Measurements from ENCODE around the gene CIAO2A. TPM values are rescaled to one million over a fixed set of nuclear protein-coding genes. Genes with fewer than 3 reads are reported as not detected.

The CIAO2A gene
- total RNA-seq, 1 experiment from 2014 or later = 74.4 TPM

DNA sequence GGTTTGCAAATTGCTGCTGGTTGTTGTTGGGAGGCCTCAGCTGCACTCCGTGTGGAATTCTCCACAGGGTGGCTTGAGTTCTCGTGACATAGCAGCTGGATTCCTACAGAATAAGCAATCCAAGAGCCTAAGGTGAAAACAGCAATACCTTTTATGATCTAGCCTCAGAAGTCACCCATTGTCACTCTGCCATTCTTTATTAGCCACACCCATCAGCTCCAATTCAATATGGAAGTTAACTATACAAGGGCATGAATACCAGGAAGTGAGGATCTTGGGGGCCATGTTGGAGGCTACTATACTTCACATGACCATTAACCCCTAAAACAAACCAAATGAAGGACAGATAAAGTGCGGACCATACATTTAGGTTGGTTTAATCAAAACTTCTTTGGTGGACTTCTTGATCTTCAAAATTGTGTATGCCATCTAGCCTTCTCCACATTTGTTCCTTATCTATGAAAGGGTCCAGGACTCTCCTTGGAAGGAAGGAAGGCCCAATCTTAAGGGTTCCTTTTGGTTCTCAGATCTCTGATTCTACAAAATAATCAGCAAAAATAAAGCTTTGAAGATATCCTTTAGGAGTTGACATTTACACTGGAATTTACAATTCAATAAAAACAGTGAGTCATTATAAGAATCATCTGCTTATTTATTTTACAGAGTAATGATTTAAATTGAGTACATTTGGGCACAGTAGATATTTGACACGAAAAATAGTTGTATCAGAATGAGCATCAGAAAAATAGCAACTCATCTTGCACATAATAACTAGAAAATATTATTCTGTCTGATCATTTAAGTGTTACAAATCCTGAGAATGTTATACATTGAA lies 21.5 kb downstream of the CIAO2A start:
- Histone ChIP-seq H3K4ac (ENCODE audit: low read depth, low read length) (no peak overlapping the region), H3K79me2 (ENCODE audit: insufficient read depth, low read length) (no peaks in the 10 kb centered on the region), H3K79me1 (ENCODE audit: insufficient read depth, low read depth, low read length, poor library complexity, severe bottlenecking) (no peaks in the 10 kb centered on the region), H3K9ac (ENCODE audit: extremely low read depth, insufficient read length, low read length) (no peak overlapping the region), H4K8ac (replicated peaks; ENCODE audit: insufficient read length, low read depth, low read length) (no peak overlapping the region), H2BK12ac (ENCODE audit: insufficient read length, low read depth, low read length) (no peak overlapping the region), H3K9me3 (ENCODE audit: control insufficient read depth, low read depth, low read length) (no peaks in the 10 kb centered on the region), H3K18ac (ENCODE audit: insufficient read length, low read depth, low read length) (no peak overlapping the region), H2BK5ac (ENCODE audit: insufficient read length, low read length) (no peak overlapping the region), H4K91ac (ENCODE audit: insufficient read length, low read depth, low read length) (no peak overlapping the region), H2BK20ac (ENCODE audit: low read depth, low read length, poor library complexity, severe bottlenecking) (no peak overlapping the region), H3K23me2 (ENCODE audit: insufficient read length, low read depth, low read length, poor library complexity, severe bottlenecking) (no peaks in the 10 kb centered on the region), H3K27me3 (ENCODE audit: insufficient read depth, low read length) (no peaks in the 10 kb centered on the region), H3K23ac (ENCODE audit: insufficient read length, low read depth, low read length) (no peak overlapping the region), H2AFZ (ENCODE audit: low read length) (no peak overlapping the region), H3K4me1 (ENCODE audit: insufficient read depth, low read length) (no peaks in the 10 kb centered on the region), H3K56ac (ENCODE audit: insufficient read length, low read depth, low read length) (no peak overlapping the region), H3T11ph (ENCODE audit: low read length) (no peak overlapping the region), H2AK5ac (ENCODE audit: insufficient read length, low read length) (no peak overlapping the region), H4K5ac (ENCODE audit: insufficient read length, low read depth, low read length) (no peak overlapping the region), H3K4me2 (ENCODE audit: insufficient read depth, insufficient read length, low read length) (no peak overlapping the region), H4K20me1 (ENCODE audit: control insufficient read depth, insufficient read depth, insufficient read length) (no peaks in the 10 kb centered on the region), H2BK15ac (ENCODE audit: low read depth, low read length) (no peak overlapping the region), H3K27ac (ENCODE audit: insufficient read length, low read depth, low read length) (no peak overlapping the region), H2BK120ac (ENCODE audit: low read depth, low read length, poor library complexity, severe bottlenecking) (no peak overlapping the region), H3K14ac (ENCODE audit: insufficient read depth, low read length) (no peak overlapping the region)
- no peak for DNase-seq
- Mint-ChIP-seq H3K9me3 (no peaks in the 10 kb centered on the region), H3K4me1 (peaks cover 3 to 4% of the 10 kb centered on the region in 2 experiments; a peak in 3 of 4 replicates), H3K36me3 (ENCODE audit: insufficient read depth in 1 of 3, low read depth in 3 of 3) (peaks cover 6 to 32% (median 21%) of the 10 kb centered on the region in 3 experiments; a peak in 6 of 7 replicates), H3K27me3 (ENCODE audit: low read depth) (no peaks in the 10 kb centered on the region), H3K4me3 (no peak overlapping the region), H3K27ac (0 out of 7 replicates have a peak overlapping the region, but pooled peaks of 1 of the 3 experiments have one; percentile 15)
- no CpG with 5 or more reads among the region's 4 CpGs for WGBS (ENCODE audit: extremely low coverage, insufficient read length, low lambda C conversion rate)
- TF ChIP-seq, protein P1, sequence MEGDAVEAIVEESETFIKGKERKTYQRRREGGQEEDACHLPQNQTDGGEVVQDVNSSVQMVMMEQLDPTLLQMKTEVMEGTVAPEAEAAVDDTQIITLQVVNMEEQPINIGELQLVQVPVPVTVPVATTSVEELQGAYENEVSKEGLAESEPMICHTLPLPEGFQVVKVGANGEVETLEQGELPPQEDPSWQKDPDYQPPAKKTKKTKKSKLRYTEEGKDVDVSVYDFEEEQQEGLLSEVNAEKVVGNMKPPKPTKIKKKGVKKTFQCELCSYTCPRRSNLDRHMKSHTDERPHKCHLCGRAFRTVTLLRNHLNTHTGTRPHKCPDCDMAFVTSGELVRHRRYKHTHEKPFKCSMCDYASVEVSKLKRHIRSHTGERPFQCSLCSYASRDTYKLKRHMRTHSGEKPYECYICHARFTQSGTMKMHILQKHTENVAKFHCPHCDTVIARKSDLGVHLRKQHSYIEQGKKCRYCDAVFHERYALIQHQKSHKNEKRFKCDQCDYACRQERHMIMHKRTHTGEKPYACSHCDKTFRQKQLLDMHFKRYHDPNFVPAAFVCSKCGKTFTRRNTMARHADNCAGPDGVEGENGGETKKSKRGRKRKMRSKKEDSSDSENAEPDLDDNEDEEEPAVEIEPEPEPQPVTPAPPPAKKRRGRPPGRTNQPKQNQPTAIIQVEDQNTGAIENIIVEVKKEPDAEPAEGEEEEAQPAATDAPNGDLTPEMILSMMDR (conservative IDR thresholded peaks at IDR 0.05) = no peak

Measured in H9 (cell line).